OCI-LY1 (cell line): Measurements from ENCODE around the gene ACSM3.

Source experiments
- EZH2 ChIP-seq: fragments of 200-600 bp; sonication (generic), shearing (Covaris generic); IDR thresholded peaks from 2 replicates; pipeline ENCODE4 v1.8.0; 2017; ENCODE audit warnings: borderline replicate concordance, mixed run types, mild to moderate bottlenecking, antibody characterized with exemption, low read length, moderate library complexity, mixed read lengths
- TF ChIP-seq, protein P1 (sequence below): fragments of 200-600 bp; sonication (generic), shearing (Covaris generic); IDR thresholded peaks from 2 replicates; pipeline ENCODE4 v1.5.1; 2017; ENCODE audit warnings: mild to moderate bottlenecking, antibody characterized with exemption, low read length, moderate library complexity, mixed read lengths

DNA sequence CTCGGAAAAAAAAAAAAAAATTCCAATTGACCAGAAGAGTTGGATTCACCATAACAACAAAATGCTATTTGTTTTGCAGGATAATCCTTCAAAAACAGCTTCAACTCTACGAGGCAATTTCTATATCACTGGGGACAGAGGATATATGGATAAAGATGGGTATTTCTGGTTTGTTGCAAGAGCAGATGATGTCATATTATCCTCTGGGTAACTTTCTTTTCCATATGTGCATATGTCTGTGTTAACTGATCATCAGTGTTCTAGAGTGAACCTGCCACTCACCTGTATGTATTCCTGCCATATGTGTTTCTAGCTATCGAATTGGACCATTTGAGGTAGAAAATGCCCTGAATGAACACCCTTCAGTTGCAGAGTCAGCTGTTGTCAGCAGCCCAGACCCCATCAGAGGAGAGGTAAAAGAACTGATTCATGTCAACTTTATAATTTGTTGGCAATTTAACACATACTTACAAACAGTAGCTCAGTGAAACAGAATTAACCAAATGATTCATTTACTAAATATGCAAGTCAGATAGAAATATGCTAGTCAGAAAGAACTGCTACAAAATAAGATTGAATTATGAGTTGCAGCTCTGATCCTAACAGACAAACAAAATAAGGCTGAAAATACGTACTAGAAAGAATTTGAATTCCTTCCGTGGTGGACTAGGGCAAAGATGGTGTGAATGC, 28.3 kb downstream of the ACSM3 start:
- TF ChIP-seq, protein P1, sequence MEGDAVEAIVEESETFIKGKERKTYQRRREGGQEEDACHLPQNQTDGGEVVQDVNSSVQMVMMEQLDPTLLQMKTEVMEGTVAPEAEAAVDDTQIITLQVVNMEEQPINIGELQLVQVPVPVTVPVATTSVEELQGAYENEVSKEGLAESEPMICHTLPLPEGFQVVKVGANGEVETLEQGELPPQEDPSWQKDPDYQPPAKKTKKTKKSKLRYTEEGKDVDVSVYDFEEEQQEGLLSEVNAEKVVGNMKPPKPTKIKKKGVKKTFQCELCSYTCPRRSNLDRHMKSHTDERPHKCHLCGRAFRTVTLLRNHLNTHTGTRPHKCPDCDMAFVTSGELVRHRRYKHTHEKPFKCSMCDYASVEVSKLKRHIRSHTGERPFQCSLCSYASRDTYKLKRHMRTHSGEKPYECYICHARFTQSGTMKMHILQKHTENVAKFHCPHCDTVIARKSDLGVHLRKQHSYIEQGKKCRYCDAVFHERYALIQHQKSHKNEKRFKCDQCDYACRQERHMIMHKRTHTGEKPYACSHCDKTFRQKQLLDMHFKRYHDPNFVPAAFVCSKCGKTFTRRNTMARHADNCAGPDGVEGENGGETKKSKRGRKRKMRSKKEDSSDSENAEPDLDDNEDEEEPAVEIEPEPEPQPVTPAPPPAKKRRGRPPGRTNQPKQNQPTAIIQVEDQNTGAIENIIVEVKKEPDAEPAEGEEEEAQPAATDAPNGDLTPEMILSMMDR, result no peak
- TF ChIP-seq EZH2, result no peak
